Astrocyte of the spinal cord (primary cell): Measurements from ENCODE around the gene RRBP1.

Source experiments
- DNase-seq: peaks from one replicate; pipeline ENCODE4 v3.0.0; 2011; ENCODE audit warnings: low read depth, low spot score
- H3K4me3 ChIP-seq: 2 replicates; pipeline ENCODE4 v1.5.1; 2011; ENCODE audit warnings: low read depth, mild to moderate bottlenecking, low read length, moderate library complexity
- CTCF ChIP-seq: IDR thresholded peaks from 2 replicates; pipeline ENCODE4 v1.5.1; 2012; ENCODE audit warnings: low read depth, mild to moderate bottlenecking, low read length, inconsistent platforms
- in situ Hi-C: cut with HindIII; loops from 2 replicates; pipeline ENCODE4 v1.10.0; 2017; ENCODE audit warnings: low sequenced_read_pairs

The RRBP1 gene

GRCh38 chr20:17668432-17668831 lies 13.6 kb downstream of the RRBP1 start:
- no peak overlapping the region for H3K4me3 ChIP-seq
- no peak for DNase-seq
- no peak for TF ChIP-seq CTCF
- in situ Hi-C loops, result no loop called here

DNA sequence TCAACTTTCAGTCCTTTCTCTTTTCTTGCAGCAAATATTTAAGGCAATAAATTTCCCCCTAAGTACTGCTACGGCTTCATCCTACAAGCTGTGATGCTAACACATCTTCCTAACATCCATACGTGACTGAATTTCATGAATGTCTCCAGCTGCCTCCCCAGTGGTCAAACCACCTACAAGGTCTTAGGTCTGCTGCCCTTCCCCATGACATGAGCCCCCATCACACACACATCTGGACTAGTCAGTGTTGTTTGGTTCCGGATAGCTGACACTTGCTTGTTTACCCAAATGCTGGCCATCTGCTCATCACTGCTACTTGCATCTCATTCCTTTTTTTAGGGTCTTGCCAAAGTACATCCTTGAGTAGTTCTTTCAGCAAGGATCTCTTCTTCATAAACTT lies 14.6 kb downstream of the RRBP1 start:
- in situ Hi-C loops, result no loop called here
- TF ChIP-seq CTCF, result no peak
- H3K4me3 ChIP-seq, result no peak overlapping the region
- no peak for DNase-seq

- in situ Hi-C loops, result no loop called here
- no peak for TF ChIP-seq CTCF
- no peak overlapping the region for H3K4me3 ChIP-seq
- DNase-seq, result peak; percentile 70
Observed at GRCh38 chr20:17666481-17666880, 15.6 kb downstream of the RRBP1 start.

DNA sequence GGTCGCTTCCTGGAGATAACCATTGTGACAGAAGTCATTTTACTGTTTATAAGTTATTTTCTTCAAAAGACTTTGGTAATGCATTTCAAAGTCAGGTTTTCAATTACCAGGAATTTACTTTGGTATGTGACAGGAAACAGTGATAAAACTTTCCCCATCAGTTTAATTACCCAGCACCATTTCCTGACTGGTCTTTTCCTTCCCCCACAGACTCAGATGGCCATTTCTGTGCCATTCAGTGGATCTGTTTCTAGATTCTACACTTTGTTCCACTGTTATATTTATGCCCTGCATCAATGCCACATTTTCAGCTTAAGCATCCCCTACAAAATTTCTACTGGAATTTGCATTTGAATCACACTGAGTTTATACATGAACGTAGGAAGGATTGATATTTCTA lies 16.3 kb downstream of the RRBP1 start:
- no peak overlapping the region for H3K4me3 ChIP-seq

DNA sequence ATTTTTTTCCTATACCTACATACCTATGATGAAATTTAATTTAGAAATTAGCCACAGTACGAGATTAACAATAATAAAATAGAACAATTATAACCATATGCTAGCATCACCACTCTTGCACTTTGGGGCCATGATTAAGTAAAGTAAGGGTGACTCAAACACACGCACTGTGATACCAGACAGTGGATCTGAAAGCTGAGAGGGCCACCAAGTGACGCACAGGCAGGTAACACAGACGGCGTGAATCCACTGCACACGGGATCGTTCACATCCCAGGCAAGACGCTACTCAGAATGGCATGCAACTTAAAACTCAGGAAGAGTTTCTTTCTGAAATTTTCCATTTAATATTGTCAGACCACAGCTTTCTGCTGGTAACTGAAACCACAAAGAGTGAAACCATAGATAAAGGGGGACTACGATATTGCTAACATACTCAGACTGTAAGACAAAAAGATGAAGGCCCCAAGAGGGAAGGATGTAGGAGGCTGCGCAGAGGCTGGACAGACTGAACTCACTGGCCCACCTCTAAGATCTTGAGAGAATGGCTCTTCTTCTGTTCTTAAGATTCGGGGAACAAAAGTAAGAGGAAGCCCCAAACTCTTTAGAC lies 17.9 kb downstream of the RRBP1 start:
- H3K4me3 ChIP-seq, result no peak overlapping the region
- in situ Hi-C loops, result no loop called here
- TF ChIP-seq CTCF, result no peak
- peak; percentile 33 for DNase-seq

More for the DNA sequence above, 16.3 kb downstream of the RRBP1 start:
- no peak for TF ChIP-seq CTCF
- DNase-seq, result no peak
- in situ Hi-C loops, result no loop called here

DNA sequence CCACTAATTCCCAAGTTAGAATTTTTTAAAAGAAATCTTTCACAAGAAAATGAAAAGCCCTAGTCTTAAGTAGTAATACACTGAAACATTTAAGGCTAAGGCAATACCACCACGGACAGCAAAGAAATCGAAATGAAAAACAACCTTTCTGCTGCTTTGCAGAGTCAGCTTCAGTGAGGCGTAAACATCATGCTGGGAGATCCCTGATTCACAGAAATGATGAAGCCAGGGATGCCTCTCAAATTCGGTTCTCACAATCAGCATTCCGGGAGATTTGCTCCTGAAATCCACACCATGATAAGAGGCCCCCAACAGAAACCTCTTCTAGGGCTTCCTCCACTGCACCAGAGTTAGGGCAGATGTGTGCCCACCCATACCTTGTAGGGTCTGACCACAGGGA lies 18.6 kb downstream of the RRBP1 start:
- in situ Hi-C loops, result no loop called here
- DNase-seq, result peak; percentile 68

More for the DNA sequence above, 18.6 kb downstream of the RRBP1 start:
- no peak for TF ChIP-seq CTCF
- no peak overlapping the region for H3K4me3 ChIP-seq
